ENCODE results near the gene SLC35F1.

Gene SLC35F1

GRCh38 chr6:118146584-118146983 is 239.5 kb downstream of the SLC35F1 start:
- no peak for DNase-seq (ENCODE audit: low read depth, low spot score)
- no peak overlapping the region for H3K4me3 ChIP-seq (ENCODE audit: low read depth, low read length)
- no peak for TF ChIP-seq CTCF (IDR thresholded peaks at IDR 0.05; ENCODE audit: insufficient read depth, low read length, missing control alignments)
- ChIA-PET CTCF (no interaction called here), POLR2A (no interaction called here)

- TF ChIP-seq CTCF (IDR thresholded peaks at IDR 0.05; ENCODE audit: insufficient read depth, low read length, missing control alignments): no peak
- POLR2A ChIA-PET: no interaction called here
- DNase-seq (ENCODE audit: low read depth, low spot score): no peak
- CTCF ChIA-PET: no interaction called here
- H3K4me3 ChIP-seq (ENCODE audit: low read depth, low read length): no peak overlapping the region
Measured at GRCh38 chr6:118147511-118147910, 240.4 kb downstream of the SLC35F1 start.

- ChIA-PET CTCF (no interaction called here), POLR2A (no interaction called here)
- no peak overlapping the region for H3K4me3 ChIP-seq (ENCODE audit: low read depth, low read length)
- TF ChIP-seq CTCF (IDR thresholded peaks at IDR 0.05; ENCODE audit: insufficient read depth, low read length, missing control alignments): no peak
- no peak for DNase-seq (ENCODE audit: low read depth, low spot score)
Measured at GRCh38 chr6:118148561-118148960, 241.5 kb downstream of the SLC35F1 start.

- no peak overlapping the region for H3K4me3 ChIP-seq (ENCODE audit: low read depth, low read length)
- POLR2A ChIA-PET: no interaction called here
- no peak for TF ChIP-seq CTCF (IDR thresholded peaks at IDR 0.05; ENCODE audit: insufficient read depth, low read length, missing control alignments)
- CTCF ChIA-PET: no interaction called here
- DNase-seq (ENCODE audit: low read depth, low spot score): no peak
Measured at GRCh38 chr6:118152524-118152923, 245.5 kb downstream of the SLC35F1 start.

- ChIA-PET POLR2A (no interaction called here), CTCF (no interaction called here)
- TF ChIP-seq CTCF (IDR thresholded peaks at IDR 0.05; ENCODE audit: insufficient read depth, low read length, missing control alignments): no peak
- no peak overlapping the region for H3K4me3 ChIP-seq (ENCODE audit: low read depth, low read length)
- DNase-seq (ENCODE audit: low read depth, low spot score): no peak
Measured at GRCh38 chr6:118161343-118161742, 254.3 kb downstream of the SLC35F1 start.

GRCh38 chr6:118163542-118163941 is 256.5 kb downstream of the SLC35F1 start:
- POLR2A ChIA-PET: no interaction called here
- TF ChIP-seq CTCF (IDR thresholded peaks at IDR 0.05; ENCODE audit: insufficient read depth, low read length, missing control alignments): no peak
- CTCF ChIA-PET: no interaction called here

More at GRCh38 chr6:118163542-118163941, 256.5 kb downstream of the SLC35F1 start:
- no peak overlapping the region for H3K4me3 ChIP-seq (ENCODE audit: low read depth, low read length)
- DNase-seq (ENCODE audit: low read depth, low spot score): no peak
